NCI-H1105 (cell line): ENCODE data around the gene PAQR8.
"Not testable (repeated sequence)": the region's sequence is repeated elsewhere in the genome, so short reads cannot be mapped to it uniquely, and the experiment has no call there.

Source experiments
- DNase-seq: peaks from one replicate; lab custom pipeline; 2025; lab: John Stamatoyannopoulos, UW

Gene PAQR8

DNA sequence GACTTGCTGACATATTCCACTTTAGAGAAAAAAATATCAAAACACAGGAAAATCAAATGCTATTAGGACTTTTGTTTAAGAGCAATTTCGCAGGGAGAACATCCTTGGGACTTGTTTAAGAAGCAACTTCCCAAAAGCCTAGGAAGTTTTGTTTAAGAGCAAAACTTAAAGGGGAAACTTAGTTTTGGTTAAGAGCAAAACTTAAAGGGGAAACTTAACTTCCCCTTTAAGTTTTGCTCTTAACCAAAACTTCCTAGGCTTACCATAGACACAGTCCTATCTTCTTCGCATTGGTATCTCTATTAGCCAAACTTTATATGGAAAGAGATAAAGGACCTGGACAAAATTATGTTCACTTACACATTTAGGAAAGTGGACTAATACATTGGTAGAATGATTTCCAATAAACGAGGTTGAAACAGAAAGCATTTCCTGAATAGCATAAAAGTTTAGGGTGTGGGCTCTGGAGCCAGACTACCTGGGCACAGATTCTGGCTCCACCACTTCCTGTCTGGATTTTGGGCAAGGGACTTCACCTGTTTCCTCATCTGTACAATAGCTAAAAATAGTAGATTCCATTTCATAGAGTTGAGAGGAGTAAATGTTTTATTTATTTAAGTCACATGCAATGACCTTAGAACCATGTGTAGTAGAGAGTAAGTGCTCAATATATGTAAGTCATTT, 15.7 kb downstream of the PAQR8 start:
- no peak for DNase-seq

DNA sequence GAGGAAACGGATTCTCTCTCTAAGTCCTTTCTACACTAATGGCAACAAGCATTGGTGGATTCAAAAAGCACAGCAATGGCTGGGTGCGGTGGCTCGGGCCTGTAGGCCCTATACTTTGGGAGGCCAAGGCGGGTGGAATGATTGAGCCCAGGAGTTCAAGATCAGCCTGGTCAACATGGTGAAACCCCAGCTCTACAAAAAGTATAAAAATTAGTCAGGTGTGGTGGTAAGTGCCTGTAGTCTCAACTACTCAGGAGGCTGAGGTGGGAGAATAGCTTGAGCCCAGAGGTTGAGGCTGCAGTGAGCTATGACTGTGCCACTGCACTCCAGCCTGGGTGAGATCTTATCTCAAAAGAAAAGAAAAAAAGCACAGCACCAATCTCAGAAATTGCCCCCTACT, 19.3 kb downstream of the PAQR8 start:
- DNase-seq: no peak

DNA sequence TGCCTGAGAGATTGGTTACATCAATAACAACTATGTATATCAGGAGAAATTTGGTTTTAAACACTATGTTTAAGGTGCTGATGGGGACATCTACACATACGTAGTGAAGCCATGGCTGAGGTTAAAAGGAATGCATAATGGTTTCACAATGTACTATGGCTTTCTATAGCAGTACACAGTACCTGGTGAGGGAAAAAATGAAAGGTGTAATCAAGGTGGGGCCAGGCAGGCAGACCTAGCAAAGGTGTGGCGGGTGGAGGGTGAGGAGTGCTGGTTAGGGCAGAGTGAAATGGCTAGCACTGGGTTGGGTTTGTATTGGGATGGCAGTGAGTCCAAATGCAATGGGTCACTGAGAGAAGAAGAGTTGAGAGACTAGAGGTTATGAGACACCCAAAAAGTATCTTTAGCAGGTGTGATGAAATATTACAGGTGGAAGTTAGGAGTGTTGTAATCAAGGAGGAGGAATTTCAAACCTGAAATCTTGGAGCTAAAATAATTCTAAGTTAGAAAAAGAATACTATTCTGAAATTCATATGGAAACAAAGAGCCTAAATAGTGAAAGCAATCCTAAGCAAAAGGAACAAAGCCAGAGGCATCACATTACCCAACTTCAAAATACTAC, 22.3 kb downstream of the PAQR8 start:
- no peak for DNase-seq

DNA sequence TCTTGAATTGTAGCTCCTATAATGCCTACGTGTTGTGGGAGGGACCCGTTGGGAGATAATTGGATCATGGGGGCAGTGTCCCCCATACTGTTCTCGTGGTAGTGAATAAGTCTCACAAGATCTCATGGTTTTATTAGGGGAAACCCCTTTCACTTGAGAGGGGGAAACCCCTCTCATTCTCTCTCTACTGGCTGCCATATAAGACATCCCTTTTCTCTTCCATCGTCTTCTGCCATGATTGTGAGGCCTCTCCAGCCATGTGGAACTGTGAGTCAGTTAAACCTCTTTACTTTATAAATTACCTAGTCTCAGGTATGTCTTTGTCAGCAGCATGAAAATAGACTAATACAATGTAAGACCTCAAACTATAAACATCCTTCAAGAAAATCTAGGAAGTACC, 23.1 kb downstream of the PAQR8 start:
- no peak for DNase-seq

DNA sequence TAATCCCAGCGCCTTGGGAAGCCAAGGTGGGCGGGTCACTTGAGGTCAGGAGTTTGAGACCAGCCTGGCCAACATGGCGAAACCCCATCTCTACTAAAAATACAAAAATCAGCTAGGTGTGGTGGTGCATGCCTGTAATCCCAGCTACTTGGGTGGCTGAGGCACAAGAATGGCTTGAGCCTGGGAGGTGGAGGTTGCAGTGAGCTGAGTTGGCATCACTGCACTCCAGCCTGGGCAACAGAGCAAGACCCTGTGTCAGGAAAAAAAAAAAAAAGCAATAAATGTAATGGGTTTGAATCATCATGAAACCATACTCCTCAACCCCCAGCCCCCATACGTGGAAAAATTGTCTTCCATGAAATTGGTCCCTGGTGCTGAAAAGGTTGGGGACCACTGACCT, 26.2 kb downstream of the PAQR8 start:
- DNase-seq: not testable (repeated sequence)

DNA sequence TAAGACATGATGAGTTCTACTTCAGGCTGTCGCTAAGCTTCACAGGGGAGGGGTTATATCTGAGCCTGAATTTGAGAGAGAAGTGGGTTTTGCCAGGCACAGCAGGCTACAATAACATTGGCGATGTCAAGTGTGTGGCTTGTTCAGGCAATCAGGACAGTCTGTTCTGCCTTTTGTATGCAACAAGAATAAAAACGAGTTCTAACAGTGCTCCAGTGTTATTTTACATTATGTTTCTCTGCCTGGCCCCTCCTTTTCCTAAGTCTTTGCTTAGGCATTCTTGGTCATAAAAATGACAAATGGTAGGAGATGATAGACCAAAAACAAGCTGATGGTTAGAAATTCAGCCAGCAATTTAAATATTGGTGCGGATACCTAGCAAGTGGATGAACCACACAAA, 26.8 kb downstream of the PAQR8 start:
- DNase-seq: no peak

DNA sequence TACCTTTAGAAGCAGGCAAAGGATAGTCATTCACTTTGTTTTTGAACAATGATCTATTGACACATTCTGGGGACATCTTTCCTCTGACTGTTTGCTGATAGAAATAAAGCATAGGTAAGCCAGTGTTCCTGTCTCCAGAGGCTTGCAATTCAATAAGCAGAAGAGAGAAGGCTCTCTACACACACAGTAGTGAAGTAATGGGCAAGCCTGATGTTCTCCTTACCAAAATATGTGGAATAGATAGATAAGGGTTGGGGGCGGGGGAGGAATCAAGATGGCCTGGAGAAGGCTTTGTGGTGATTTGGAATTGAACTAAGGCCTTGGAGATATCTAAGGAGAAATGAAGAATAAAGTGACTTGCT, 27.3 kb downstream of the PAQR8 start:
- DNase-seq: no peak

DNA sequence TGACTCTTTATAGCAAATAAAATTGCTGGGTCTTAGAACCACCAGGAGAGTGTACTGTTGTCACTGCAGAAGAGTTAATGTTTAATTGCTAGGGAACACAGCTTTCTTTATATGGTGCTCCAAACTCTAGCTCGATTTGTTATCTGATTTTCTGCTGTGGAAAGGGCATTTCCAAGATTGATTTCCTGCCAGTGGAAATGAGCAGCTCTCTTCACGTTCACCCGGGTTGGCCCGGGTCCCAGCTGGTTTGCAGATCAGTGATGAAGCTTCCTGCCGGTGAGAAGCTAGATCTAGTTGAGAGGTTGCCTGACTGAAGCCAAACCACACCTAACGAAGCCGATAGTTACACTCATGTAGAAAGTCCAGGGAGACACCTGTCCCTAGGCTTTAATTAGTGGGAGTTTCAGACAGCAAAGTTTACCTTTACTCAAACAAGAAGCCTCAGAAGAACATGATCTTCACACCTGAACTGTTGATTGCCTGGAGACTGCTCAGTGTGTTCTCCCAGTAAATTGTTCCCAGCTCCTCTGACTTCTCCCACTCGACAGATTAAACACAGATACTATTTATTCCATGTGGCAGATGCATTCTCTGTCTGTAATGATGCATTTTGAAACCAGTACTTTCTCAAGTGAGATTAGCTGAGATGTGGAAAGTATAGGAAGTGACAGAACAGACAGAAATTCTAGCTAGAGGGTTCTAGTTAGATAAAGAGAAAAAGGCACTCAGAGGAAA, 27.8 kb downstream of the PAQR8 start:
- peak; percentile 75 for DNase-seq

DNA sequence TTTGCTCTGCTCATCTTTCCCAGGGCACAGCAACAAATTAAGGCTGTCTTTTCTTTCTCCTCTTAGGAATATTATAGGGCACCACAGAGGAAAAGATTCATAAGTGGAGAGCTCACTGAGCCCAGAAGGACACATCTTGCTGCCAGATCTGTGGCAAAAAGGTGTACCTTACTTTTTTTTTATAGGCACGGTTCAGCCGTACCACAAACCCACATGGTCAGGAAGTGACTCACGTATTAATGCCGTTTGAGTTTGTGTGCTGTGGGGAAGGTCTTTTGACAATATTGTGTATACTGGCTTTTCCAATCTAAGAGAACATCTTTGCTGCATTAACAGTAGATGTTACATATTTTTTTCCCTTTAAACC, 28.4 kb downstream of the PAQR8 start:
- no peak for DNase-seq

DNA sequence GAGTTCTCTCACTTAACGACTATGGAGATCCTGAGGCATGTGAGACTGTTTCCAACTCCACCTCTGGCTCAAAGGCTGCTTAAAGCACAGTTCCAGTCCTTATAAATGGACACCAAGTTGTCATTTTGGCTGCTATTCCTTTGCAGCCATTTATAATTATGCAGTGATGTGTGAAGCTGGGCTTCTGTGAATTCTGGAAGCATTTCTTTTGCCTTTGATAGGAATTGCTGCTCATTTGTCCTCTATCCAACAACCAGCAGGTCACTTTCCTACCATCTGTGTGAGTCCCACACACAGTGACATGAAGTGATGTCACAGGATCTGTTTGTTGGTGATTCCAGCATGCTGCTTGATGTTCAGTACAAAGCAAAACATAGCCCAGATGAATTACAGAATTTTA, 29.6 kb downstream of the PAQR8 start:
- DNase-seq: no peak

DNA sequence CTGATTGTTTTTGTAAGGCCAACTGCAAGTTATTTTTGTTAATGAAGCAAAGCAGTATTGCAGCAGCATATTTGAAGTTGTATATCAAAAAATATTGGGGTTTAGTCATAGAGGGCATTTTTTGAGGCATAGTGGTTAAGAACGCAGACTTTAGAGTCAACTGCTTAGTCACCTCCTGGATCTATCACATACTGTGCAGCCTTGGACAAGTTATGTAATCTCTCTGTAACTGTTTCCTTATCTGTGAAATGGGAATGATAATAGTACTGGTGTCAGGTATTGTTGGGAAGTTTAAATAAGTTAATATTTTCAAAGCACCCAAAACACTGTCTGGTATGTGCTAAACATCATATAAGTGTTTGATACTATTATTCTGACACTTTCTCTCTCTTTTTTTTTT, 31.0 kb downstream of the PAQR8 start:
- DNase-seq: no peak

DNA sequence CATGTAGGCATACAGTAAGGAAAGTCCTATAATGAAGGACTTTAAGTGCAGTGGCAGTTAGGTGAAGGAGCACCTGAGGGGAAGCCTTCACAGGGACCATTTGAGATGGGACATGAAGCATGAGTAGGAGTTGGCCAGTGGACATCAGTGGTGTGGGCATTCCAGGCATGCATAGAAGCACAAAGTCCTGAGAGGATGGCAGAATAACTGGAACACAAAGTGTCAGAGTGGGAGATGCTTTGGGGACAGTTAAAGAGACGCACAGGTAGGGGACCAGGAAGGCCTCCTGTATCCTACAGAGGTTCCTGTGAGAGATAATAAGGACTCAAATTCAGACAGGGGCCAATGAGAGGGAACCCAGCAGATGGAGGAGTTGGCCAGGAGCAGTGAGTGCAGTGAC, 31.8 kb downstream of the PAQR8 start:
- DNase-seq: no peak

DNA sequence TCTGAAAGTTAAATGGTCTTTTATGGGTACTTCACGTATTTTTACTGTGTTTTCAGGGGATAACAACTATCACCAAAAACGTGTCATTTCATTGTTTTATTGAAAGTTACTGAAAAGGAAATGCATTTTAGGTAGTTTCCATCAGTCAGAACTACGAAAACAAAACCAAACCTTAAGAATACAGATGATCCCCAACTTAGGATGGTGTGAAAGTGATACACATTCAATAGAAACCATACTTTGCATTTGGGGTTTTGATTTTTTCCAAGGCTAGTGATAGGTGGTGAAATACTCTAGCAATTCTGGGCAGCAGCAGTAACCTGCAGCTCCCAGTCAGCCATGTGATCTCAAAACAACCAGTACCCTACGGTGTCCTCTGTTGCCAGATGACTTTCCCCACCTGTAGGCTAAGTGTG, 32.3 kb downstream of the PAQR8 start:
- DNase-seq: no peak

DNA sequence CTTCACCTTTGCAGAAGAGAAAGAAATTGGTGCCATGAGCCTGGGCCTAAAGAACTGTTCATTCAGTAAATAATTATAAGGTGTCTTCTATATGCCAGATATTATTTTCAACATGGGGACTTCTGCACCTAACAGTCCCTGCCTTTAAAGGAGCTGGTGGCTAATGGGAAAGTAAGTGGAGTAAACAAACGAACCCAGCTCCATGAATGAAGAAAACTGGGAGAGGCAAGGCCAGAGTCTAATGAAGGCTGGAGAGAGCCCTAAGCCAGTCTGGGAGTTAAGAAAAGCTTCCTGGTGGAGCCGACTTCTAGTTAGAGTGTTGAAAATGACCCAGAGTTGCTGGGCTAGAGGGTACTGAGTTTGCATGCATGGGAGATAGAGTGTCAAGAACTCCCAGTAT, 34.0 kb downstream of the PAQR8 start:
- DNase-seq: no peak

DNA sequence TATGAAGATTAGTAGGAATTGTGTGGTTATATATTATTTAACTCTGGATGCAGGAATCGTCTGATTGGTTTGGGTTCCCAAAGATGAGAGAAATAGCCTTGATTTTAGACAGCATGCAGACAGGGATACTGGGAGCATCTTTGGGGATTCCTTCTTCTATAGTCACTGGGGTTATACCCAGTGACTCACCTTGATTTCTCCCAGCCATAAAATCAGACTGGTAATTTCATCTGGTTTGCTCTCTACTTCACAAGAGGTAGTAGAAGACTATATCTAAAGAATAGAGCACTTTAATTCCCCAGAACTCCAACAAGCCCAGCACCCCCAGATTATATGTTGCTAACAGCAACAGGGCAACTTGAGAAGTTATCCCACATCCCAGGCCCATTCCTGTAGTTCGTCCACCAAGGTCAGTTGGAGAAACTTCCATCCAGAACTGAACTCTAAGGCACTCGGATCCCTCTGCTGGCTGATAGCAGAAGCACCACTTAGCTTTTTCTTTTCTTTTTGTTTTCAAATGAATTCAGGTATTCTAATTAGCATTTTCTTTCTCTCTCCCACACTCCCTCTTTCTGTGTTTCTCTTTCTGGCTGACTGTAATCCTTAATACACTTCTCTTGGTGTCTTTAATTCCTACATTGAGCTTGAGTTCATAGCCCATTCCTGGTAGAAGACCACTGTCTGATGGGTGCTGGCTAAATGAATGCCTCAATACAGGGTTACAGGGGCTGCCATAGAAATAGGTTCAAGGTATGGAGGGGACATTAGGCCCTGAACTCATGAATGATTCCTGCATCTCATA, 37.8 kb downstream of the PAQR8 start:
- DNase-seq: peak; percentile 18

DNA sequence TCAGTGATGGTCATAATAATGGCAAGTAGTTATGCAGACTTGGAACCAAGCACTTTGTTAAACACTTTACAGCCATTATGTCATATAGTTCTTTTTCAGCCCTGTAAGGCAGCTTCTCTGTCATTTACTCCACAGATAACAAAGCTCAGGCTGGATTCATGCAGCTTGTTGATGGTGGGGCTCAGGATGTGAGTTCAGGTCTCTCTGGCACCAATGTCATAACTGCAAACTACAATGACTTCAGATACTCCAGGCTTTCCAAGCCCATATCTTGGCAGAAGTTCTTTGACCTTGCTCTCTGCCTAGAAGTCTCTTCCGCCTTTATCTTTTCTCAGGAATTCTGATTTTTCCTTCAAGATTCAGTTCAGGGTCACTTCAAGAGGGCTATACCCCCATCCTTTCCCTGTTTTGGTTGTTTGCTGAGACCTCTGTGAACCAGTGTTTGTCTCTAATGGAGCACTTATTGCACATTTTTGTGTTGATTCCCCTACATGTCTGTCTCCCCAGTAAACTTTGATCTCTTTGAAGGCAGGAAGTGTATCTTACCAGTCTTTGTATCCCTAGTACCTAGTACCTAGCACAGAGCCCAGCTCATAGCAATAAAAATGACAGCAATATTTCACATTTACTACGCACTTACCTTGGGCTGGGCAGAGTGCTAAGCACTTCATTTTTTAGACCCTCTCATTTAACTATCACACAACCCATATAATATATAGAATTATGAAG, 38.5 kb downstream of the PAQR8 start:
- no peak for DNase-seq

DNA sequence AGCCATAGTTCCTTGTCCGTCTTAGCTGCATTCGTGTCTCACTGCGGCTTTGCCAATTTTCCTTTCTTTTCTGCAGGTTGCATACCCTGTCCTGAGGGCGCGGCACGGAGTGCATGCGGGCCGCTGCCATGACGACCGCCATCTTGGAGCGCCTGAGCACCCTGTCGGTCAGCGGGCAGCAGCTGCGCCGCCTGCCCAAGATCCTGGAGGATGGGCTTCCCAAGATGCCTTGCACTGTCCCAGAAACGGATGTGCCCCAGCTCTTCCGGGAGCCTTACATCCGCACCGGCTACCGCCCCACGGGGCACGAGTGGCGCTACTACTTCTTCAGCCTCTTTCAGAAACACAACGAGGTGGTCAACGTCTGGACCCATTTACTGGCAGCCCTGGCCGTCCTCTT, 41.1 kb downstream of the PAQR8 start:
- DNase-seq: no peak

DNA sequence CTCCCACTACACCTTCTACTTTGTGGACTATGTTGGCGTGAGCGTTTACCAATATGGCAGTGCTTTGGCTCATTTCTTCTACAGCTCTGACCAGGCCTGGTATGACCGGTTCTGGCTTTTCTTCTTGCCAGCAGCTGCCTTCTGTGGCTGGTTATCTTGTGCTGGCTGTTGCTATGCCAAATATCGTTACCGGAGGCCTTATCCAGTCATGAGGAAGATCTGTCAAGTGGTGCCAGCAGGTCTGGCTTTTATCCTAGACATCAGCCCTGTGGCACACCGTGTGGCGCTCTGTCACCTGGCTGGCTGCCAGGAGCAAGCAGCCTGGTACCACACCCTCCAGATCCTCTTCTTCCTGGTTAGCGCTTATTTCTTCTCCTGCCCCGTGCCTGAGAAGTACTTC, 41.7 kb downstream of the PAQR8 start:
- DNase-seq: peak; percentile 72

DNA sequence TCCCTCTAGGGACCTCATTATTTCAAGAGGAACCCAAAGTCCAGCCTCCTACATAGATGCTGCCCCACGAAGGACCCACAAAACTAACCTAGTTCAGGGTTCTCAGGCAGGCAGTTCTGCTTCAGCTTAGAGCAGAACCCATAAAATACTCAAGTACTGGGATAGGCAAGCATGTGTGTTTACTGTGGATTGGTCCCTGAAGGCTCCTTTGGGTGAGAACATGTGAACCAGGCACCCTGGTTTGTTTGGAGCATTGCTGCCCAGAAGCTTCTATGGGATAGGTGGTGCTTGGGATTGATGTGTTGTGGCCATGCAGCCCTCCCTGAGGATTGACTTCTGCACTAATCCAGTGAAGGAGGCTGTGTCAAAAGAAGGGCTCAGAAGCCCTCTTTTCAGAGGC, 43.3 kb downstream of the PAQR8 start:
- no peak for DNase-seq

DNA sequence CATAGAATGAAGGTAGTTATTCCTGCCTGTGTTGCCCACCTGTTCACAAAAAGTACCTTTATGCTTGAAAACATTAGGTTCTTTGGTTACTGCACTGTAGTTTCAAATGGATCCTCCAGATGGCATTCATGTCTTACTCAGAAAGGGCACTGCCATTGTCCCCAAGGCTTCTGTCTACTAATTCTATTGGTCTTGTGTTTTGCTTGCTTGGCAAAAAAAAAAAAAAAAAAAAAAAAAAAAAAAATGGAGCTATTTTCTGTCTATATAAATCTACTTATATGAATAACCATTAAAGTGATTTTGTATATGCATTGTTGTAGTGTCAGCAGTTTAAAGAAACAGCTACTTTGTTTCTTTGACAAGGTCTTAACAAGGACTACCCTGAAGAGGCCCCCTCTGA, 45.5 kb downstream of the PAQR8 start:
- DNase-seq: peak; percentile 70

DNA sequence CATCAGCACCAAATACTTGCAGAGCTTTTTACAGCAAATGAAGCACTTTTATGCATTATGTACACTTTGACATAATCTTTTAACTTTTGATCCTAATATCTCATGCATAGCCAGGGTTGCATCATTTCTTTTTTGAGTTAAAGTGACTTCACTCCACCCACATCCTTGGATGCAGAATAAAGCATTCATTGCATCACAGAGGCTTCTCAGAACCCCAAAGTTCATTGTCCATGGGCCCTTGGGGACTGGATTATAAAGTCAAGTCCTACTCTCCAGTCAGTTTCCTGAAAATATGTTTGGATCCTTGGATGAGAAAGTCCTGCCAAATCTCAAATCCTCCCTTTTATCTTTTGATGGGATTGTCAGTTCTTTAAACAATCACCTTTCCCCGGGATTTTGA, 47.5 kb downstream of the PAQR8 start:
- DNase-seq: no peak

DNA sequence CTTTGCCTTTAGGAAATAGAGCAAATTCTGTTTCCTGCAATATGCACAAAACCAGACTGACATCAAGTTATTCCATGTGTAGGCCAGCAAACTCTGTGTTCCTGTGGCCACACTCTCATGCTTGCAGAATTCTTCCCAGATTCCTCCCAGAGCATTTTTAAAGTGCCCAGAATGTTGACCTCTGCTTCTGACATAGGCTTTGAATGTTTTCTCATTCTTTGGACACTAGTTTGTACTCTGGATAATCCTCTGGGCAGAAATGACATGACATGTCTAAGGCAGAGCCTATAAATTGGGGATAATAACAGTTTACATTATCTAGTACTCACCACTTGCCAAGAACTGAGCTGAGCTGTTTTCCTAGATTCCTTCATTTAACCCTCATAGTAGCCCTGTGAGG, 49.0 kb downstream of the PAQR8 start:
- no peak for DNase-seq
